ENCODE measurements around the gene TENT5C.

TENT5C gene

DNA sequence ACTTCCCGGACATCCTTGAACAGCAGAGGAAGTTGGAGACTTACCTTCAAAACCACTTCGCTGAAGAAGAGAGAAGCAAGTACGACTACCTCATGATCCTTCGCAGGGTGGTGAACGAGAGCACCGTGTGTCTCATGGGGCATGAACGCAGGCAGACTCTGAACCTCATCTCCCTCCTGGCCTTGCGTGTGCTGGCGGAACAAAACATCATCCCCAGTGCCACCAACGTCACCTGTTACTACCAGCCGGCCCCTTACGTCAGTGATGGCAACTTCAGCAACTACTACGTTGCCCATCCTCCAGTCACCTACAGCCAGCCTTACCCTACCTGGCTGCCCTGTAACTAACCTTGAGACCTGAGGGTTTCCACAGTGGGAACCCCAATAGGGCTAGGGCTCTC, 17.9 kb downstream of the TENT5C start:
- Histone ChIP-seq H3K4me3 (ENCODE audit: low read depth, low read length) (no peak overlapping the region), H3K36me3 (ENCODE audit: control insufficient read depth in 2 of 2, insufficient read depth in 1 of 2, low read length in 2 of 2) (peaks cover 0 to 18% of the 10 kb centered on the region in 2 experiments; a peak in 1 of 3 replicates), H3K9me3 (ENCODE audit: control insufficient read depth, insufficient read depth, low read depth, low read length) (no peaks in the 10 kb centered on the region), H3K4me1 (ENCODE audit: control insufficient read depth, insufficient read depth, low read length) (no peaks in the 10 kb centered on the region), H3K27ac (ENCODE audit: extremely low read depth, low read depth, low read length) (no peak overlapping the region)
- no peak for TF ChIP-seq SCRT2 (tag by site-specific recombination; IDR thresholded peaks at IDR 0.05)
- TF ChIP-seq ZNF155 (tag by site-specific recombination; IDR thresholded peaks at IDR 0.05), result no peak
- no peak for TF ChIP-seq ZNF561 (tag by site-specific recombination; IDR thresholded peaks at IDR 0.05; ENCODE audit: borderline replicate concordance)
- TF ChIP-seq ZBTB48 (tag by site-specific recombination; IDR thresholded peaks at IDR 0.05), result no peak
- no peak for TF ChIP-seq ZNF16 (tag by site-specific recombination; IDR thresholded peaks at IDR 0.05; ENCODE audit: low read depth)
- ChIA-PET CTCF (interaction anchor here (0.6 kb wide), 1 partner anchor 106 kb away, joined by 3 read pairs; no protein-coding TSS in a partner anchor), POLR2A (no interaction called here)

DNA sequence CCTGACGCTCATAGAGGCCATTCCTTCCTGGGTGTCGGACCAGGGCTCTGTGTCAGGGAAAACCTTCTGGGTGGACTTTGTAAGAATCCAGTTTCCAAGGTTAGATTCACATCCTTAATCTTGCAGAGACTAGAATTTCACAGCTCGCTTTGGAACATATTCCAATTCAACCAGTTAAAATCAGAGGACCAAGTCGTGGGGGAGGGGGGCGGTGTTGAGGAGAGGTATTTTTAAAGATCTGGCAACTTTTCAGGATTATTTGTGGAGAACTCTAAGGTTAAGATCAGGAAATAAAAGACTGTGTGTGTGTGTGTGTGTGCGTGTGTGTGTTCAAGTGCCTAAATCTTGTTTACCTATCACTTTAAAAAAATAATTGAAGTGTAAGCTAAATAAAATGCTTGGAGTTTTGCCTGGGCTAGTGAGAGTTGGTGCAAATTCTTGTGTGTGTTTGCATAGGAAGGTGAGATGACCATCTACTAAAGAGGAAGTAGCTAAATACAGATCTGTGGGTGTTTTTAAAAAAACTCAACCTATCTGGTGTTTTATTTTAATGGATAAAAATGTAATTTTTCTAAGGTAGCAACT, 21.8 kb downstream of the TENT5C start:
- H3K27ac ChIP-seq (ENCODE audit: extremely low read depth, low read depth, low read length), result no peak overlapping the region
- peaks cover 0 to 16% of the 10 kb centered on the region in 2 experiments; a peak in 1 of 3 replicates for H3K36me3 ChIP-seq (ENCODE audit: control insufficient read depth in 2 of 2, insufficient read depth in 1 of 2, low read length in 2 of 2)
- CTCF ChIA-PET, result interaction anchor here (2.0 kb wide), 1 partner anchor 93 kb away, joined by 14 read pairs; no protein-coding TSS in a partner anchor
- H3K9me3 ChIP-seq (ENCODE audit: control insufficient read depth, insufficient read depth, low read depth, low read length), result no peaks in the 10 kb centered on the region
- 0 out of 2 replicates have a peak, but pooled peaks cover 3% of the 10 kb centered on the region for H3K4me1 ChIP-seq (ENCODE audit: control insufficient read depth, insufficient read depth, low read length)
- POLR2A ChIA-PET, result interaction anchor here (1.7 kb wide), 1 partner anchor 21 kb away, joined by 7 read pairs; the partner anchor contains the start of gene TENT5C
- TF ChIP-seq TSHZ1 (tag by site-specific recombination; IDR thresholded peaks at IDR 0.05; ENCODE audit: borderline replicate concordance) (no peak), ZNF280C (tag by site-specific recombination; IDR thresholded peaks at IDR 0.05) (no peak), ZNF701 (tag by site-specific recombination; IDR thresholded peaks at IDR 0.05) (no peak), ZBTB8A (tag by site-specific recombination; IDR thresholded peaks at IDR 0.05) (no peak), ZNF19 (tag by site-specific recombination; IDR thresholded peaks at IDR 0.05; ENCODE audit: low read depth) (no peak), ZNF404 (tag by site-specific recombination; IDR thresholded peaks at IDR 0.05) (no peak), ZSCAN23 (tag by site-specific recombination; IDR thresholded peaks at IDR 0.05) (no peak), GLI2 (tag by site-specific recombination; IDR thresholded peaks at IDR 0.05; ENCODE audit: borderline replicate concordance, low read depth) (no peak), ZNF623 (tag by site-specific recombination; IDR thresholded peaks at IDR 0.05) (no peak), ZBTB44 (tag by site-specific recombination; IDR thresholded peaks at IDR 0.05) (no peak), ZNF140 (tag by site-specific recombination; IDR thresholded peaks at IDR 0.05) (no peak)
- TF ChIP-seq, protein P1, sequence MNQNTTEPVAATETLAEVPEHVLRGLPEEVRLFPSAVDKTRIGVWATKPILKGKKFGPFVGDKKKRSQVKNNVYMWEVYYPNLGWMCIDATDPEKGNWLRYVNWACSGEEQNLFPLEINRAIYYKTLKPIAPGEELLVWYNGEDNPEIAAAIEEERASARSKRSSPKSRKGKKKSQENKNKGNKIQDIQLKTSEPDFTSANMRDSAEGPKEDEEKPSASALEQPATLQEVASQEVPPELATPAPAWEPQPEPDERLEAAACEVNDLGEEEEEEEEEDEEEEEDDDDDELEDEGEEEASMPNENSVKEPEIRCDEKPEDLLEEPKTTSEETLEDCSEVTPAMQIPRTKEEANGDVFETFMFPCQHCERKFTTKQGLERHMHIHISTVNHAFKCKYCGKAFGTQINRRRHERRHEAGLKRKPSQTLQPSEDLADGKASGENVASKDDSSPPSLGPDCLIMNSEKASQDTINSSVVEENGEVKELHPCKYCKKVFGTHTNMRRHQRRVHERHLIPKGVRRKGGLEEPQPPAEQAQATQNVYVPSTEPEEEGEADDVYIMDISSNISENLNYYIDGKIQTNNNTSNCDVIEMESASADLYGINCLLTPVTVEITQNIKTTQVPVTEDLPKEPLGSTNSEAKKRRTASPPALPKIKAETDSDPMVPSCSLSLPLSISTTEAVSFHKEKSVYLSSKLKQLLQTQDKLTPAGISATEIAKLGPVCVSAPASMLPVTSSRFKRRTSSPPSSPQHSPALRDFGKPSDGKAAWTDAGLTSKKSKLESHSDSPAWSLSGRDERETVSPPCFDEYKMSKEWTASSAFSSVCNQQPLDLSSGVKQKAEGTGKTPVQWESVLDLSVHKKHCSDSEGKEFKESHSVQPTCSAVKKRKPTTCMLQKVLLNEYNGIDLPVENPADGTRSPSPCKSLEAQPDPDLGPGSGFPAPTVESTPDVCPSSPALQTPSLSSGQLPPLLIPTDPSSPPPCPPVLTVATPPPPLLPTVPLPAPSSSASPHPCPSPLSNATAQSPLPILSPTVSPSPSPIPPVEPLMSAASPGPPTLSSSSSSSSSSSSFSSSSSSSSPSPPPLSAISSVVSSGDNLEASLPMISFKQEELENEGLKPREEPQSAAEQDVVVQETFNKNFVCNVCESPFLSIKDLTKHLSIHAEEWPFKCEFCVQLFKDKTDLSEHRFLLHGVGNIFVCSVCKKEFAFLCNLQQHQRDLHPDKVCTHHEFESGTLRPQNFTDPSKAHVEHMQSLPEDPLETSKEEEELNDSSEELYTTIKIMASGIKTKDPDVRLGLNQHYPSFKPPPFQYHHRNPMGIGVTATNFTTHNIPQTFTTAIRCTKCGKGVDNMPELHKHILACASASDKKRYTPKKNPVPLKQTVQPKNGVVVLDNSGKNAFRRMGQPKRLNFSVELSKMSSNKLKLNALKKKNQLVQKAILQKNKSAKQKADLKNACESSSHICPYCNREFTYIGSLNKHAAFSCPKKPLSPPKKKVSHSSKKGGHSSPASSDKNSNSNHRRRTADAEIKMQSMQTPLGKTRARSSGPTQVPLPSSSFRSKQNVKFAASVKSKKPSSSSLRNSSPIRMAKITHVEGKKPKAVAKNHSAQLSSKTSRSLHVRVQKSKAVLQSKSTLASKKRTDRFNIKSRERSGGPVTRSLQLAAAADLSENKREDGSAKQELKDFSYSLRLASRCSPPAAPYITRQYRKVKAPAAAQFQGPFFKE (tag by site-specific recombination; IDR thresholded peaks at IDR 0.05; ENCODE audit: borderline replicate concordance), result no peak
- TF ChIP-seq, protein P2, sequence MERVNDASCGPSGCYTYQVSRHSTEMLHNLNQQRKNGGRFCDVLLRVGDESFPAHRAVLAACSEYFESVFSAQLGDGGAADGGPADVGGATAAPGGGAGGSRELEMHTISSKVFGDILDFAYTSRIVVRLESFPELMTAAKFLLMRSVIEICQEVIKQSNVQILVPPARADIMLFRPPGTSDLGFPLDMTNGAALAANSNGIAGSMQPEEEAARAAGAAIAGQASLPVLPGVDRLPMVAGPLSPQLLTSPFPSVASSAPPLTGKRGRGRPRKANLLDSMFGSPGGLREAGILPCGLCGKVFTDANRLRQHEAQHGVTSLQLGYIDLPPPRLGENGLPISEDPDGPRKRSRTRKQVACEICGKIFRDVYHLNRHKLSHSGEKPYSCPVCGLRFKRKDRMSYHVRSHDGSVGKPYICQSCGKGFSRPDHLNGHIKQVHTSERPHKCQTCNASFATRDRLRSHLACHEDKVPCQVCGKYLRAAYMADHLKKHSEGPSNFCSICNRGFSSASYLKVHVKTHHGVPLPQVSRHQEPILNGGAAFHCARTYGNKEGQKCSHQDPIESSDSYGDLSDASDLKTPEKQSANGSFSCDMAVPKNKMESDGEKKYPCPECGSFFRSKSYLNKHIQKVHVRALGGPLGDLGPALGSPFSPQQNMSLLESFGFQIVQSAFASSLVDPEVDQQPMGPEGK (tag by site-specific recombination; IDR thresholded peaks at IDR 0.05), result no peak
- H3K4me3 ChIP-seq (ENCODE audit: low read depth, low read length), result no peak overlapping the region

Measured in HEK293 (cell line).